Measurements from ENCODE around the gene SLC25A39.
"Not testable (repeated sequence)": the region's sequence is repeated elsewhere in the genome, so short reads cannot be mapped to it uniquely, and the experiment has no call there.

Gene SLC25A39
- total RNA-seq = 48.6 to 57.2 reads per million in 2 donors

DNA sequence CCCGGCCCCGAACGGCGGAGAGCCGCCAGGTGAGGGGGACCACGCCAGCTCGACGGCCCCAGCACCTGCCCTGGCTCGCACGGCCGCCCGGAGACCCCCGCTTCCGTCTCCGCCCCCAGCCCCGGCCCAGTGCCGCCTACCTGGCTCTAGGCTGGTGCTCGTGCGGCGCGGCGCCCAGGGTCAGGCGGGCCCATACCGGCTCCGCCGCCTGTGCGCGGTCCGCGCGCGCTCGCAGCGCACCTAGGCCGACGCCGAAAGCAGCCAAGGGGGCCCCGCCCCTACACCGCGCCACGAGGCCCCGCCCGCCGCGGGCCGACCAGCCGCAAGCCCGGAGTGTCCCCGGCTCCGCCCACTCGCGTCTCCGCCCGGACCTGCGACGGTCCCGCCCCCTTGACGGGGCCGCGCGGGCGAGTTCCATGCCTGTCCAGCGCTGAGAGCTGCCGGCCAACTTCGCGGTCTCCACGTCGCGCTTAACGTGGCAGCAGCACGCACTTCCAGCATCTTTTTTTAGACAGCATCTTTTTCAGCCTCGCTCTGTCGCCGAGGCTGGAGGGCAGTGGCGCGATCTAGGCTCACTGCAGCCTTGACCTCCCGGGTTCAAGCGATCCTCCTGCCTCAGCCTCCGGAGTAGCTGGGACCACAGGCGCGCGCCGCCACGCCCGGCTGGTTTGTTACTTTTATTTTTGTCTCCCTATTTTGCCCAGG lies at the start of gene SLC25A39:
SLC25A39 (minus strand) TSS at position 253 of the 705 bp plus-strand sequence. CDS start 1,261 bp downstream, outside the sequence.
- peak; percentile 91 to 96 (median 92) for DNase-seq

DNA sequence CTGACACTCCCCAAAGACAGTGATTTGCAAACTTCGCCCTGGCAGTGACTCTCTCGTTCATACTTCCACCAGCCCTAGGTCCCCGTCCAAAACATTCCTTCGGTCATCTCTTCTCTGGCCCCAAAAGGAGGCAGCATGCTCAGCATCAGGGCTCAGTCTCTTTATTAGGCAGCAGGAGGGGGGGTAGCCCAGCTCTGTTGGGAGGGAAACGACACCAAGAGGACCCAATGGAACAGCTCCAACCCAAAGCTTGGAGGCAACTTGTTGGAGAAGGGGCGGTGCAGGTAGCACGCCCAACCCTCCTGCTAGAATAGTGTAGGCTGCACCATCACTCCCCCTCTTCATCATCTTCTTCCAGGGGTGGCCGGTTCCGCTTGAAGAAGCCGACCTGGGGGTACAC lies 47.4 kb upstream of the SLC25A39 start:
- DNase-seq = no peak

GRCh38 chr17:44369414-44370023 lies 44.9 kb upstream of the SLC25A39 start:
- DNase-seq = peak in 1 of 5 experiments; percentile 36

DNA sequence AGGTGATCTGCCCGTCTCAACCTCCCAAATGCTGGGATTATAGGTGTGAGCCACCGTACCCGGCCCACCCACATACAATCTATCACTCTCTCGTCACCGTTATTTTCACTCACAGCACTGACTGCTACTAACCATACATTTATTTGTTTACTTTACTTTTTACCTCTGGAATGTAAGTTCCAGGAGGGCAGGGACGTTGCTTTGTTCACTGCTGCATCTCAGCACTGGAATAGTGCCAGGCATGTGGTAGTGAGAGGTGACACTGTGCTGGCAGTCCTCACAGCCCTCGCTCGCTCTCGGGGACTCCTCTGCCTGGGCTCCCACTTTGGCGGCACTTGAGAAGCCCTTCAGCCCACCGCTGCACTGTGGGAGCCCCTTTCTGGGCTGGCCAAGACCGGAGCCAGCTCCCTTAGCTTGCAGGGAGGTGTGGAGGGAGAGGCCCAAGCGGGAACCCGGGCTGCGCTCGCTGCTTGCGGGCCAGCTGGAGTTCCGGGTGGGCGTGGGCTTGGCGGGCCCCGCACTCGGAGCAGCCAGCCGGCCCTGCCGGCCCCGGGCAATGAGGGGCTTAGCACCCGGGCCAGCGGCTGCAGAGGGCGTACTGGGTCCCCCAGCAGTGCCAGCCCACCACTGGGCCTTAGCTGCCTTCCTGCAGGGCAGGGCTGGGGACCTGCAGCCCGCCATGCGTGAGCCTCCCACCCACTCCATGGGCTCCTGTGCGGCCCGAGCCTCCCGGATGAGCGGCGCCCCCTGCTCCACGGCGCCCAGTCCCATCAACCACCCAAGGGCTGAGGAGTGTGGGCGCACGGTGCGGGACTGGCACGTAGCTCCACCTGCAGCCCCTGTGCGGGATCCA lies 44.0 kb upstream of the SLC25A39 start:
- DNase-seq = not testable (repeated sequence)

DNA sequence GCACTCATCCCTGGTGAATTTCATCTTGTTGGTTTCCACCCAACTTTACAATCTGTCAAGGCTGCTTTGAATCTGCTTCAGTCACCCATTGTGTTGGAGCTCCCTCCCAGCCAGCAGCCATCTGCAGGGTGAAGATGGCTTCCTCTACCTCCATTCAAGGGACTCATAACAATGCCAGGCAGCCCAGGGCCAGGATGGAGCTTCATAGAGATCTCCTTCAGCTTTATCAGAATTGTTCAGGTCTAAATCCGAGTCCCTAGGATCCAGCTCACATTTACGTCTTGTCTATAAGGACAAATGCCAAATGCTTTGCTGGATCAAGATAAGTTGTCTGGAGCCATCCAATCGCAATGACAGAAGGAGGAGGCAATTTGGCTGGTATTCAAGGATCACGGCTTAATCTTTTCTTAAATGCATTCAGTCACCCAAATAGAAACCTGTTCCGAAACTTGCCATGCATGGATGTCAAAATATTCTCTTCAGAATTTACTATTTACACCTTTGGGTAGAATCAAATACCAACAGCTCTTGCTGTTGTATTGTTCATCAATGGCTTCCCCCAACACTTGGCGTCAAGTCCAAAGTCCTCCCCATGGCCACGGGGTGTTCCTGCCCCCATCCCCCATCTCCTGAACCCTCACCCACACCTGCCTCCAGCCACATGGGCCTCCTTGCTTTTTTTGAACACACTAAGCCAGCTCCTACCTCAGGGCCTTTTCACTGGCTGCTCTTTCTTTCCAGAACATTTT lies 42.8 kb upstream of the SLC25A39 start:
- DNase-seq = no peak

DNA sequence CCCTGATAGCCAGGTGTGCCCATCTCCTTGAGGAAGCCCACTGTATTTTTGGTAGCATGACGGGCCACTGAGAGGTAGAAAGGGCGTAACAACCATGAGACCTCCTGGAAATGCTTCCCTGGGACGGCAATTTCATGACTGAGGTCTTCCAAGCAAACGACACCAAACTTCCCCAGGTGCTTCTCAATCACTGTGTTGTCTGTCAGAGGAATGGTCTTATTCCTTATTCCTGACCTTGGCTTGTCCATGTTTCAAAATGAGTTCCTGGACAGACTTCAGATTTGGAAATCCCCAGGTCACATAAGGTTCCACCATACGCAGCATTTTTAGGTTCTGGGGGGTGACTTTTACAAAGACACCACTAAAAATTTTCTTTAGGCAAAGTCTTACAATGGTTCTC lies 40.4 kb upstream of the SLC25A39 start:
- DNase-seq = not testable (repeated sequence)

- DNase-seq = peak; percentile 46 to 69 (median 52)
These were observed 39.1 kb upstream of the SLC25A39 start, which contains the start of gene FAM171A2 for GRCh38 chr17:44363613-44364159. Gene FAM171A2, minus strand, starts transcription at chr17:44363853. Its CDS starts 139 bp downstream, at chr17:44363714.

DNA sequence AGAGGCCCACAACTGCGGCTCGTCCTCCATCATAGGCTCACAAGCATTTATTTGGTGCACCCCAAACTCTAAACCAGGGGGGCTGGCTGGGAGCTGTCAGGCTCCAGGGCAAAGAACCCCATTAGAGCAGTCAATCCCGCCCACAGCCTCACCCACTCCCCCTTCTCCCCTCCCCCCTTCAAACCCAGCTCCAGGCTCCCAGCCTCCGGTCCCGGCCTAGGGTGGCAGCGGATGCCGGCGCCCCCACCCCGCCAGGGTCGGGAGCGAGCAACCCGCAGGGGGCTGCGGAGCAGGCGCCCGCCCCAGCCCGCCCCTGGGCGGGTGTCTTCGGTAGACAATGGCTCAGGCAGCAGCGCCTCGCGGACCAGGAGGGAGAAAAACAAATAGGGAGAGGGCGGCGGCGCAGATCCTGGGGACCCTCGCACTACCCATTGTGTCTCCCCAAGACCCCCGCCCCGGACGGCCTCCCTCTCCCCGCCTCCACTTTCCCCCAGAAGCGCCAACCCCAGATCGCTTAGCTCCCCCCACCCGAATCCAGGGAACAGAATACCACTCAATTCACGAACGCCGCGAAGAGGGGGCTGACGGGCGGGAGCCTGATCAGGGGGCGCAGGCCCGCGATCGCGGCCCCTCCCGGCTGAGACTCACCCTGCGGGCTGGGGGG lies 38.5 kb upstream of the SLC25A39 start:
- DNase-seq = no peak

DNA sequence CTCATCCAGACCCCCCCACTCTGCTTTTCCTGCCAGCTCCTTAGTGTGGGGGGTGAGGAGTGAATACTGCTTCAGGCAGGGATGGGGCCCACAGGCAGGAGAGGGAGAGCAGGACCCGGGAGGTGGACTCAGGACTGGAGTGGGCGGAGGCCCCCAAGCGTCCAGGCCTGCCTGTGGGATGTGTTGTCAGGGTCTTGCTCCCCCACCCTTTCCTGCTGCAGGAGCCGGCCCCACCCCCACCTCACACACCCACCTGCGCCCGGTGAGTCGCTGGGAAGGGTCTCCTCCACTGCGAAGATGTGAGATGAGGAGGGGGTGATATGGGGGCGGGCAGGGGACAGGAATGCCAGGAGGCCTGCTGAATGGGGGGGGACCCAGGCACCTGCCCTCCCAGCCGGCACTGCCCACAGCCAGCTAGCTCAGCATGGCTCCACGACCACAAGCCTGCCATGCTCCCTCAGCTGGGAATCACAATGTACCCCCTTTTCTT lies 37.9 kb upstream of the SLC25A39 start:
- no peak for DNase-seq

GRCh38 chr17:44361292-44362260 lies 37.0 kb upstream of the SLC25A39 start:
- DNase-seq = no peak

- no peak for DNase-seq
These were observed 36.2 kb upstream of the SLC25A39 start for GRCh38 chr17:44360826-44361225.

DNA sequence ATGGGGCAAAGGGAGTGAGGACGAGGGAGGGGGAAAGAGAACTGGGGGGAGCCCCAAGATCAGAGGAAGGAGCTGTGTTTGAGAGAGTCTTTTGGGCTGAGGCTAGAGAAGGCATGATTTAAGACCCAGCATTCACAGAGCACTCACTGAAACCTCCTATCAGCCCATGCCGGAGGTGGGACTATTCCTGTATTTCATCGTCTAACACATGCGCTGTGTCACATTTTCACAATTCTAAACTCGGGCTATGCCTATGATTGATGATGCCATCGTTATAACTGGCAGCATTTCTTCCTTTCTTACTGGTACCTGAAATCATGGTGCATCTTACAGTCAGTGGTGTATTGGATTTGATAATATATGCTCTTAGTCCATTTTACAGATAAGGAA lies 35.5 kb upstream of the SLC25A39 start:
- no peak for DNase-seq

- no peak for DNase-seq
These were observed 35.0 kb upstream of the SLC25A39 start for GRCh38 chr17:44359458-44360143.

- no peak for DNase-seq
These were observed 34.4 kb upstream of the SLC25A39 start for GRCh38 chr17:44359006-44359405.

DNA sequence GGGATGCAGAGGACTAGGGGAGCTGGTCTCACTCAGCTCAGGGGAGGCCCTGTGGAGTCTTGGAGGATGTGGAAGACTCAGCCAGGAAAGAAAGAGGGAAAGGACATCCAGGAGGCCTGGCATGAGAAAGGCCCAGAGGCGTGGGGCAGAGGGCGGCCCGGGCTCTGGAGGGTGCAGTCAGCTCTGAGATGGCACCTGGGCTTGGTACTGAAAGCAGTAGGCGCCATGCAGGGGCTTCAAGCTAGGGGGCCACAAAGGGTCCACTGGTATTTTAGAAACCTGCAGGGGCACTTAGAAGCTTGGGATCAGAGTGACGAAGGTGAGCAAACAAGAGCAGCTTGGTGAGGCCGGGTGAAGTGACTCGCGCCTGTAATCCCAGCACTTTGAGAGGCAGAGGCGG lies 33.4 kb upstream of the SLC25A39 start:
- DNase-seq = no peak

GRCh38 chr17:44356241-44356640 lies 31.6 kb upstream of the SLC25A39 start:
- no peak for DNase-seq

- DNase-seq = no peak
These were observed 31.0 kb upstream of the SLC25A39 start for GRCh38 chr17:44355642-44356099.

- peak; percentile 36 to 50 (median 44) for DNase-seq
These were observed 30.2 kb upstream of the SLC25A39 start for GRCh38 chr17:44354582-44355561.

Data from T-helper 2 cell (primary cell).